Subcutaneous preadipocyte (primary cell): ENCODE measurements around the gene ATP2C1. TPM values are rescaled to one million over a fixed set of nuclear protein-coding genes. Genes with fewer than 3 reads are reported as not detected.

Experiments used
- small RNA-seq: library from RNA; depleted of rRNA; stranded (forward); fragments of <200 nt; gene quantifications from one replicate; pipeline ENCODE3, GENCODE V24; 2012
- total RNA-seq: library from RNA; depleted of rRNA; stranded (reverse); fragments of >200 nt; gene quantifications from 2 replicates; pipeline ENCODE4 v1.2.3, GENCODE V29; 2012

The ATP2C1 gene, protein sequence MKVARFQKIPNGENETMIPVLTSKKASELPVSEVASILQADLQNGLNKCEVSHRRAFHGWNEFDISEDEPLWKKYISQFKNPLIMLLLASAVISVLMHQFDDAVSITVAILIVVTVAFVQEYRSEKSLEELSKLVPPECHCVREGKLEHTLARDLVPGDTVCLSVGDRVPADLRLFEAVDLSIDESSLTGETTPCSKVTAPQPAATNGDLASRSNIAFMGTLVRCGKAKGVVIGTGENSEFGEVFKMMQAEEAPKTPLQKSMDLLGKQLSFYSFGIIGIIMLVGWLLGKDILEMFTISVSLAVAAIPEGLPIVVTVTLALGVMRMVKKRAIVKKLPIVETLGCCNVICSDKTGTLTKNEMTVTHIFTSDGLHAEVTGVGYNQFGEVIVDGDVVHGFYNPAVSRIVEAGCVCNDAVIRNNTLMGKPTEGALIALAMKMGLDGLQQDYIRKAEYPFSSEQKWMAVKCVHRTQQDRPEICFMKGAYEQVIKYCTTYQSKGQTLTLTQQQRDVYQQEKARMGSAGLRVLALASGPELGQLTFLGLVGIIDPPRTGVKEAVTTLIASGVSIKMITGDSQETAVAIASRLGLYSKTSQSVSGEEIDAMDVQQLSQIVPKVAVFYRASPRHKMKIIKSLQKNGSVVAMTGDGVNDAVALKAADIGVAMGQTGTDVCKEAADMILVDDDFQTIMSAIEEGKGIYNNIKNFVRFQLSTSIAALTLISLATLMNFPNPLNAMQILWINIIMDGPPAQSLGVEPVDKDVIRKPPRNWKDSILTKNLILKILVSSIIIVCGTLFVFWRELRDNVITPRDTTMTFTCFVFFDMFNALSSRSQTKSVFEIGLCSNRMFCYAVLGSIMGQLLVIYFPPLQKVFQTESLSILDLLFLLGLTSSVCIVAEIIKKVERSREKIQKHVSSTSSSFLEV
- total RNA-seq, result 67.6 and 70.9 TPM in 2 replicates

GRCh38 chr3:130893376-130894129 lies at the start of gene ATP2C1:
TSS of gene ATP2C1 (plus strand) at chr3:130894084. CDS start at chr3:130894770, 686 bp downstream.

GRCh38 chr3:131026321-131027151 lies 132.7 kb downstream of the ATP2C1 start, which contains the start of the genes ASTE1 and NEK11:
TSS of gene ASTE1 (minus strand) at chr3:131026825. CDS start at chr3:131025306, 1,519 bp downstream.
TSS of gene NEK11 (plus strand) at chr3:131026877. CDS start at chr3:131029709, 2,832 bp downstream.

Small RNA genes lying within 50 kb of the gene (small RNA-seq; reads per million reads assigned to genes)
- not detected for gene RF00019

Other genes starting within 250 kb of the ATP2C1 start
- 33.4 and 44.6 TPM in 2 replicates for gene PIK3R4, start 147.3 kb upstream of the ATP2C1 start, total RNA-seq
- 6.6 and 7.2 TPM in 2 replicates for gene ASTE1, start 132.7 kb downstream of the ATP2C1 start, total RNA-seq
- gene NEK11, start 132.8 kb downstream of the ATP2C1 start, total RNA-seq, result 3.5 and 5.1 TPM in 2 replicates